CD4-positive, alpha-beta T cell (primary cell): ENCODE data around the gene SPDYE6. TPM values are rescaled to one million over a fixed set of nuclear protein-coding genes. Genes with fewer than 3 reads are reported as not detected.
"Not testable (repeated sequence)": the region's sequence is repeated elsewhere in the genome, so short reads cannot be mapped to it uniquely, and the experiment has no call there.

Experiments
- ATAC-seq: fragments of 200-7000 bp; cut with Tn5 transposase; one replicate; pipeline ENCODE4 v1.10.0; 2022; ENCODE audit warnings: mild to moderate bottlenecking; ENCODE audit not compliant: poor library complexity
- CTCF ChIA-PET: fragments of 350-600 bp; sonication (Branson Sonifier 250); formaldehyde crosslinking; loops from one replicate; lab custom pipeline; 2021; ENCODE audit warnings: antibody characterized with exemption, inconsistent platforms; lab: Charles Lee
- POLR2A ChIA-PET: fragments of 350-600 bp; sonication (Branson Sonifier 250); formaldehyde crosslinking; loops from one replicate; lab custom pipeline; 2021; ENCODE audit warnings: antibody characterized with exemption, inconsistent platforms; lab: Charles Lee
- DNase-seq, 14 experiments: peaks; one replicate each; pipeline ENCODE4 v3.0.0-alpha.2; 2013 to 2020; ENCODE audit warnings: mixed read lengths in 2 of 14
- H3K27ac ChIP-seq, 2 donors: one replicate each; pipeline versions ENCODE4 v1.5.1 to v1.7.0; 2013; ENCODE audit warnings: low read length in 2 of 2, low read depth in 1 of 2, mild to moderate bottlenecking in 1 of 2
- H3K27me3 ChIP-seq, 2 experiments: 1 replicate in 1 of 2; 2 replicates in 1 of 2; pipeline versions ENCODE4 v1.6.1 to v1.7.0; 2013; ENCODE audit warnings: low read length in 2 of 2, control low read depth in 1 of 2, mild to moderate bottlenecking in 1 of 2, moderate library complexity in 1 of 2; ENCODE audit not compliant: insufficient read depth in 2 of 2, control insufficient read depth in 1 of 2
- H3K36me3 ChIP-seq: one replicate; pipeline ENCODE4 v1.6.1; 2013; ENCODE audit warnings: low read length, control low read depth; ENCODE audit not compliant: insufficient read depth
- H3K4me1 ChIP-seq: one replicate; pipeline ENCODE4 v1.6.1; 2013; ENCODE audit warnings: low read length, control low read depth; ENCODE audit not compliant: insufficient read depth
- H3K4me3 ChIP-seq: one replicate; pipeline ENCODE4 v1.5.1; 2013; ENCODE audit warnings: mild to moderate bottlenecking, low read length, moderate library complexity
- H3K9me3 ChIP-seq, 2 experiments: 1 replicate in 1 of 2; 2 replicates in 1 of 2; pipeline versions ENCODE4 v1.6.1 to v1.7.0; 2013; ENCODE audit warnings: low read length in 2 of 2, mild to moderate bottlenecking in 2 of 2, control low read depth in 1 of 2, moderate library complexity in 1 of 2; ENCODE audit not compliant: control insufficient read depth in 1 of 2, insufficient read depth in 1 of 2
- H3K27ac Mint-ChIP-seq: one replicate; pipeline ENCODE4 v1.8.0; 2020; ENCODE audit warnings: mixed read lengths
- H3K27me3 Mint-ChIP-seq: one replicate; pipeline ENCODE4 v1.8.0; 2021; ENCODE audit warnings: mixed read lengths
- H3K36me3 Mint-ChIP-seq: one replicate; pipeline ENCODE4 v1.8.0; 2021; ENCODE audit warnings: low read depth, mixed read lengths
- H3K4me1 Mint-ChIP-seq: one replicate; pipeline ENCODE4 v1.8.0; 2021; ENCODE audit warnings: low read depth, mixed read lengths
- H3K4me3 Mint-ChIP-seq: one replicate; pipeline ENCODE4 v1.8.0; 2020; ENCODE audit warnings: mild to moderate bottlenecking, mixed read lengths
- H3K9me3 Mint-ChIP-seq: one replicate; pipeline ENCODE4 v1.8.0; 2020; ENCODE audit warnings: mixed read lengths
- CTCF ChIP-seq: fragments of 200-600 bp; IDR thresholded peaks from one replicate; pipeline ENCODE4 v1.8.0; 2022; ENCODE audit warnings: antibody characterized with exemption, mild to moderate bottlenecking
- intact Hi-C, 2 experiments: fragments of 100-400 bp; cut with DNase I in 1 of 2; cut with micrococcal nuclease in 1 of 2; formaldehyde crosslinking; loops; one replicate each; pipeline versions ENCODE4 v1.15.1 to v1.9.0; 2023 to 2025; cut with DNase I, micrococcal nuclease
- total RNA-seq, 174 experiments: library from RNA in 2 of 174; stranded (reverse) in 2 of 174; gene quantifications; one replicate each; pipeline ENCODE4 v1.2.3 and lab custom pipeline; 2021 to 2026

The SPDYE6 gene
- total RNA-seq, 2 experiments from 2014 or later = not detected

GRCh38 chr7:102303669-102304422, 52.4 kb downstream of the SPDYE6 start:
- Histone ChIP-seq H3K4me3 (no peak overlapping the region), H3K9me3 (no peaks in the 10 kb centered on the region), H3K27ac (no peak overlapping the region), H3K4me1 (peaks cover 27% of the 10 kb centered on the region), H3K27me3 (no peaks in the 10 kb centered on the region), H3K36me3 (no peaks in the 10 kb centered on the region)
- Mint-ChIP-seq H3K4me1 (no peaks in the 10 kb centered on the region), H3K27me3 (no peaks in the 10 kb centered on the region), H3K36me3 (no peaks in the 10 kb centered on the region), H3K9me3 (no peaks in the 10 kb centered on the region), H3K27ac (no peak overlapping the region), H3K4me3 (no peak overlapping the region)
- POLR2A ChIA-PET = no interaction called here
- CTCF ChIA-PET = no interaction called here
- intact Hi-C loops = no loop called here
- TF ChIP-seq CTCF = no peak
- DNase-seq (no peak), ATAC-seq (no peak)

GRCh38 chr7:102302025-102302424, 54.2 kb downstream of the SPDYE6 start:
- CTCF ChIA-PET = no interaction called here
- no peaks in the 10 kb centered on the region for H3K36me3 ChIP-seq
- Mint-ChIP-seq H3K27me3 (peaks cover 11% of the 10 kb centered on the region), H3K27ac (no peak overlapping the region), H3K9me3 (no peaks in the 10 kb centered on the region), H3K4me1 (no peaks in the 10 kb centered on the region), H3K4me3 (no peak overlapping the region), H3K36me3 (no peaks in the 10 kb centered on the region)
- H3K27me3 ChIP-seq = no peaks in the 10 kb centered on the region
- no peak for DNase-seq
- intact Hi-C loops = no loop called here
- no peak overlapping the region for H3K27ac ChIP-seq
- TF ChIP-seq CTCF = no peak
- peaks cover 20% of the 10 kb centered on the region for H3K4me1 ChIP-seq
- H3K9me3 ChIP-seq = no peaks in the 10 kb centered on the region
- H3K4me3 ChIP-seq = no peak overlapping the region
- POLR2A ChIA-PET = no interaction called here
- no peak for ATAC-seq

- peaks cover 13% of the 10 kb centered on the region for H3K4me1 ChIP-seq
- H3K27ac ChIP-seq, H3K36me3 Mint-ChIP-seq, DNase-seq, H3K4me3 Mint-ChIP-seq, H3K4me1 Mint-ChIP-seq, H3K27me3 ChIP-seq, H3K9me3 Mint-ChIP-seq, H3K36me3 ChIP-seq, H3K27ac Mint-ChIP-seq, POLR2A ChIA-PET, H3K4me3 ChIP-seq, H3K9me3 ChIP-seq, ATAC-seq, CTCF ChIA-PET, intact Hi-C loops: not testable (repeated sequence)
- peaks cover 11% of the 10 kb centered on the region for H3K27me3 Mint-ChIP-seq
Observed at GRCh38 chr7:102301367-102301766, 54.9 kb downstream of the SPDYE6 start.
